RWPE2 (cell line): Measurements from ENCODE around the gene LRRC63.

Source experiments
- ATAC-seq: fragments of 200-7000 bp; cut with Tn5 transposase; 3 replicates; pipeline ENCODE4 v1.9.1; 2021; ENCODE audit warnings: low read depth
- DNase-seq: peaks from one replicate; pipeline ENCODE4 v3.0.0-alpha.2; 2020; ENCODE audit warnings: low spot score
- H3K27ac ChIP-seq: fragments of 450-650 bp; 2 replicates; pipeline ENCODE4 v1.5.1; 2017; ENCODE audit warnings: mild to moderate bottlenecking; ENCODE audit not compliant: poor library complexity, severe bottlenecking
- H3K27me3 ChIP-seq: fragments of 250-450 bp; sonication (Bioruptor Pico); 2 replicates; pipeline ENCODE4 v1.5.1; 2021; ENCODE audit warnings: mild to moderate bottlenecking, moderate library complexity; ENCODE audit not compliant: insufficient read depth, poor library complexity, severe bottlenecking
- H3K36me3 ChIP-seq: fragments of 250-450 bp; sonication (Bioruptor Pico); 2 replicates; pipeline ENCODE4 v1.5.1; 2020; ENCODE audit warnings: low read depth, mild to moderate bottlenecking, moderate library complexity
- H3K4me1 ChIP-seq: fragments of 250-450 bp; sonication (Bioruptor Pico); 2 replicates; pipeline ENCODE4 v1.5.1; 2021; ENCODE audit warnings: mild to moderate bottlenecking, moderate library complexity; ENCODE audit not compliant: insufficient read depth, poor library complexity, severe bottlenecking
- H3K4me3 ChIP-seq: fragments of 250-450 bp; sonication (Bioruptor Pico); 2 replicates; pipeline ENCODE4 v1.5.1; 2021; ENCODE audit warnings: mild to moderate bottlenecking, moderate library complexity; ENCODE audit not compliant: severe bottlenecking
- H3K9me3 ChIP-seq: fragments of 250-450 bp; sonication (Bioruptor Pico); 2 replicates; pipeline ENCODE4 v1.5.1; 2021; ENCODE audit warnings: mild to moderate bottlenecking, moderate library complexity; ENCODE audit not compliant: severe bottlenecking
- TF ChIP-seq, protein P1 (sequence below): fragments of 450-650 bp; IDR thresholded peaks from one replicate; pipeline ENCODE4 v1.5.1; 2017; ENCODE audit warnings: mild to moderate bottlenecking, moderate library complexity; ENCODE audit not compliant: poor library complexity, severe bottlenecking

Gene LRRC63

GRCh38 chr13:46232281-46232680 lies 20.6 kb downstream of the LRRC63 start:
- H3K4me3 ChIP-seq = no peak overlapping the region
- H3K36me3 ChIP-seq = no peaks in the 10 kb centered on the region
- TF ChIP-seq, protein P1, sequence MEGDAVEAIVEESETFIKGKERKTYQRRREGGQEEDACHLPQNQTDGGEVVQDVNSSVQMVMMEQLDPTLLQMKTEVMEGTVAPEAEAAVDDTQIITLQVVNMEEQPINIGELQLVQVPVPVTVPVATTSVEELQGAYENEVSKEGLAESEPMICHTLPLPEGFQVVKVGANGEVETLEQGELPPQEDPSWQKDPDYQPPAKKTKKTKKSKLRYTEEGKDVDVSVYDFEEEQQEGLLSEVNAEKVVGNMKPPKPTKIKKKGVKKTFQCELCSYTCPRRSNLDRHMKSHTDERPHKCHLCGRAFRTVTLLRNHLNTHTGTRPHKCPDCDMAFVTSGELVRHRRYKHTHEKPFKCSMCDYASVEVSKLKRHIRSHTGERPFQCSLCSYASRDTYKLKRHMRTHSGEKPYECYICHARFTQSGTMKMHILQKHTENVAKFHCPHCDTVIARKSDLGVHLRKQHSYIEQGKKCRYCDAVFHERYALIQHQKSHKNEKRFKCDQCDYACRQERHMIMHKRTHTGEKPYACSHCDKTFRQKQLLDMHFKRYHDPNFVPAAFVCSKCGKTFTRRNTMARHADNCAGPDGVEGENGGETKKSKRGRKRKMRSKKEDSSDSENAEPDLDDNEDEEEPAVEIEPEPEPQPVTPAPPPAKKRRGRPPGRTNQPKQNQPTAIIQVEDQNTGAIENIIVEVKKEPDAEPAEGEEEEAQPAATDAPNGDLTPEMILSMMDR = no peak
- peaks cover 4% of the 10 kb centered on the region for H3K9me3 ChIP-seq
- no peaks in the 10 kb centered on the region for H3K4me1 ChIP-seq
- DNase-seq = no peak
- H3K27me3 ChIP-seq = no peaks in the 10 kb centered on the region
- ATAC-seq = no peak
- H3K27ac ChIP-seq = no peak overlapping the region

DNA sequence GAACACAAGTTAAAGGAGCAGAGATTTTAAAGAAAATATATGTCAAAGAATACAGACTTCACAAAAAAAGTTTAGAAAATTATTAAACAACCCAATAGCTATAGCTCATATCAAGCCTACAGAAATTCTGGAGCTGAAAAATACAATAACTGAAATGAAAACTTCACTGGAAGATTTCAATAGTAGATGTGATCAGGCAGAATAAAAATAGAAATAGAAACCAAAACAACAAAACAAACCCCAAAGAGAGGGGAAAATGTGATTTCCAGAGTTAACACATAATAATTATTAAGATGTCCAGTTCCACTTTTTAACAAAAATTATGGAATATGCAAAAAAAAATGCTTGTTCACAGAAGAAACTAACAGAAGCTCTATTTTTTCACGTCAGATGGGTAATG lies 23.6 kb downstream of the LRRC63 start:
- H3K27me3 ChIP-seq = no peaks in the 10 kb centered on the region
- DNase-seq (no peak), ATAC-seq (no peak)
- no peaks in the 10 kb centered on the region for H3K4me1 ChIP-seq
- TF ChIP-seq, protein P1 = no peak
- H3K36me3 ChIP-seq = no peaks in the 10 kb centered on the region
- H3K9me3 ChIP-seq = peaks cover 4% of the 10 kb centered on the region
- no peak overlapping the region for H3K27ac ChIP-seq
- H3K4me3 ChIP-seq = no peak overlapping the region

GRCh38 chr13:46265292-46265691 lies 53.6 kb downstream of the LRRC63 start:
- no peak overlapping the region for H3K27ac ChIP-seq
- ATAC-seq (no peak), DNase-seq (no peak)
- H3K4me3 ChIP-seq = no peak overlapping the region
- TF ChIP-seq, protein P1 = no peak
- H3K4me1 ChIP-seq = no peaks in the 10 kb centered on the region
- no peaks in the 10 kb centered on the region for H3K36me3 ChIP-seq
- H3K27me3 ChIP-seq = no peaks in the 10 kb centered on the region
- H3K9me3 ChIP-seq = no peaks in the 10 kb centered on the region

DNA sequence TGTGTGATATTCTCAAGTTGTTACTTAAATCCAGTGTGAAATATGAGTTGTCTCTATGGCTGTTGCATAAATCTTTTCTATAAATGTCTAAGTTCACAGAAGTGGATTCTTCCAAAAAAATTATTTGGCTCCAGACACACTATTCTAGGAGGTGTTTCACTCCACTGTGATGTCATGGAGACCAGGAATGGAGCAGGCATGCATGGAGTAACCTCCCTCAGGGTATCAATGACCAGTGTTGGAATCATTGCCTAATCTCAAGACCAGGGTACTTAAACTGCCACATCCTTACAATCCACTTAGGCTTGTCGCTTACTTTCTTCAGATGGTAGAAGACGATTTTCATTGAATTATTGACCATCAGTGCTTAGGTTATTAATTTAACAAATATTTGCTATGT lies 55.4 kb downstream of the LRRC63 start:
- no peaks in the 10 kb centered on the region for H3K9me3 ChIP-seq
- TF ChIP-seq, protein P1 = no peak
- ATAC-seq = no peak

GRCh38 chr13:46270416-46270815 lies 58.7 kb downstream of the LRRC63 start:
- TF ChIP-seq, protein P1 = no peak
- H3K4me1 ChIP-seq = no peaks in the 10 kb centered on the region

More for the DNA sequence above, 55.4 kb downstream of the LRRC63 start:
- no peak overlapping the region for H3K27ac ChIP-seq
- H3K4me1 ChIP-seq = no peaks in the 10 kb centered on the region
- H3K4me3 ChIP-seq = no peak overlapping the region
- no peak for DNase-seq
- H3K36me3 ChIP-seq = no peaks in the 10 kb centered on the region
- H3K27me3 ChIP-seq = no peaks in the 10 kb centered on the region

More at GRCh38 chr13:46270416-46270815, 58.7 kb downstream of the LRRC63 start:
- H3K9me3 ChIP-seq = no peaks in the 10 kb centered on the region
- ATAC-seq = no peak
- H3K4me3 ChIP-seq = no peak overlapping the region
- DNase-seq = no peak
- H3K27ac ChIP-seq = no peak overlapping the region
- H3K27me3 ChIP-seq = no peaks in the 10 kb centered on the region
- no peaks in the 10 kb centered on the region for H3K36me3 ChIP-seq
